ENCODE data around the gene KCND2. TPM values are rescaled to one million over a fixed set of nuclear protein-coding genes. Genes with fewer than 3 reads are reported as not detected.

Gene KCND2
- total RNA-seq, 1 donor from 2014 or later, result 0.61 TPM

GRCh38 chr7:120526902-120527509, 254.0 kb downstream of the KCND2 start:
- Mint-ChIP-seq H3K27ac (ENCODE audit: unreplicated experiment) (no peak overlapping the region), H3K27me3 (ENCODE audit: low read depth) (no peaks in the 10 kb centered on the region), H3K4me3 (no peak overlapping the region), H3K4me1 (peaks cover 5% of the 10 kb centered on the region), H3K9me3 (no peaks in the 10 kb centered on the region), H3K36me3 (ENCODE audit: low read depth) (no peaks in the 10 kb centered on the region)
- no peak for DNase-seq (ENCODE audit: low read depth, low spot score)
- no peak for TF ChIP-seq CTCF (conservative IDR thresholded peaks at IDR 0.05)

DNA sequence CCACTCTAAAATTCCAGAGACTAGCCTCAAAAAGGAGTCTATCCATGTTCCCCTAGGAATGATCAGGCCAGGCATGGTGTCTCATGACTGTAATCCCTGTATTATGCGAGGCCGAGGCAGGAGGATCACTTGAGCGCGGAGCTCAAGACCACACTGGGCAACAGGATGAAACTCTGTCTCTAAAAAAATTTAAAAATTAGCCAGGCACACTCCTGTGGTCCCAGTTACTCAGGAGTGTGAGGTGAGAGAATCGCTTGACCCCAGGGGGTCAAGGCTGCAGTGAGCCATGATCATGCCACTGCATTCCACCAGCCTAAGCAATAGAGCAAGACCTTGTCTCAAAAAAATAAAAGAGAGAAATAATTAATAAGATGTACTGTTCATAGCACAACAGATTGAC, 256.8 kb downstream of the KCND2 start:
- Mint-ChIP-seq H3K4me3 (no peak overlapping the region), H3K4me1 (no peaks in the 10 kb centered on the region), H3K36me3 (ENCODE audit: low read depth) (no peaks in the 10 kb centered on the region), H3K27me3 (ENCODE audit: low read depth) (no peaks in the 10 kb centered on the region), H3K9me3 (no peaks in the 10 kb centered on the region), H3K27ac (ENCODE audit: unreplicated experiment) (no peak overlapping the region)
- DNase-seq (ENCODE audit: low read depth, low spot score), result no peak
- TF ChIP-seq CTCF (conservative IDR thresholded peaks at IDR 0.05), result no peak

- H3K9me3 Mint-ChIP-seq, result no peaks in the 10 kb centered on the region
- no peak overlapping the region for H3K4me3 Mint-ChIP-seq
- H3K27me3 Mint-ChIP-seq (ENCODE audit: low read depth), result no peaks in the 10 kb centered on the region
- TF ChIP-seq CTCF (conservative IDR thresholded peaks at IDR 0.05), result no peak
- H3K4me1 Mint-ChIP-seq, result no peaks in the 10 kb centered on the region
- H3K36me3 Mint-ChIP-seq (ENCODE audit: low read depth), result no peaks in the 10 kb centered on the region
- no peak overlapping the region for H3K27ac Mint-ChIP-seq (ENCODE audit: unreplicated experiment)
- no peak for DNase-seq (ENCODE audit: low read depth, low spot score)
Measured at GRCh38 chr7:120538335-120538734, 265.4 kb downstream of the KCND2 start.

DNA sequence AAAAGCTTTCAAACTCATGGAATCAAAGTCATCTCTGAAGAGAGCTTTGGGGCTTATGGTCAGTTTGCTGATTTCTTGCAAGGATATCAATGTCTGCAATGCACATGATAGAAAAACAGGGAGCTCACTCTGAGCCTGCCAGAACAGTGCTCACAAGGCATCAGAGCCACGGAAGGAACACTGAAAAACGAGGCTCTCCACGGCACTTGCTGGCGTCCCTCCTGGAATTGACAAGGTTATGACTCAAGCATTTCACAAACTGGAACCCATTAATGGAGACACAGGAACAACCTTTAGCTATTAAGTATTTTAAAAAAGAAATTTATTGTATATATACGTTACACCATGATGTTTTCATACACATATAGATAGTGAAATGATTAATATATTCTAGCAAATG, 266.3 kb downstream of the KCND2 start:
- Mint-ChIP-seq H3K27ac (ENCODE audit: unreplicated experiment) (no peak overlapping the region), H3K4me3 (no peak overlapping the region), H3K4me1 (no peaks in the 10 kb centered on the region), H3K36me3 (ENCODE audit: low read depth) (no peaks in the 10 kb centered on the region), H3K27me3 (ENCODE audit: low read depth) (no peaks in the 10 kb centered on the region), H3K9me3 (no peaks in the 10 kb centered on the region)
- DNase-seq (ENCODE audit: low read depth, low spot score), result no peak
- no peak for TF ChIP-seq CTCF (conservative IDR thresholded peaks at IDR 0.05)

GRCh38 chr7:120547605-120548004, 274.6 kb downstream of the KCND2 start:
- Mint-ChIP-seq H3K27ac (ENCODE audit: unreplicated experiment) (no peak overlapping the region), H3K27me3 (ENCODE audit: low read depth) (no peaks in the 10 kb centered on the region), H3K9me3 (no peaks in the 10 kb centered on the region), H3K4me3 (no peak overlapping the region), H3K4me1 (no peaks in the 10 kb centered on the region), H3K36me3 (ENCODE audit: low read depth) (no peaks in the 10 kb centered on the region)
- no peak for DNase-seq (ENCODE audit: low read depth, low spot score)
- TF ChIP-seq CTCF (conservative IDR thresholded peaks at IDR 0.05), result no peak

Data from neural crest cell (in vitro differentiated cells).